Ovary (tissue), 9 donors: ENCODE measurements around the gene SIPA1L3. TPM values are rescaled to one million over a fixed set of nuclear protein-coding genes. Genes with fewer than 3 reads are reported as not detected.

Source experiments
- DNase-seq, 5 donors: peaks; one replicate each; pipeline ENCODE4 v3.0.0-alpha.2; 2019 to 2020
- H3K27ac ChIP-seq, 2 donors: fragments of 200-600 bp; one replicate each; pipeline versions ENCODE4 v1.5.1 to v1.8.0; 2019 to 2022
- H3K27me3 ChIP-seq: fragments of 200-600 bp; one replicate; pipeline ENCODE4 v1.8.0; 2022
- H3K36me3 ChIP-seq: fragments of 200-600 bp; sonication (generic); one replicate; pipeline ENCODE4 v1.5.1; 2019
- H3K4me1 ChIP-seq: one replicate; pipeline ENCODE4 v1.8.1; 2013; ENCODE audit warnings: mild to moderate bottlenecking, moderate library complexity; ENCODE audit not compliant: insufficient read depth
- H3K4me3 ChIP-seq: fragments of 200-600 bp; sonication (generic); one replicate; pipeline ENCODE4 v1.5.1; 2017
- H3K9me3 ChIP-seq, 2 donors: fragments of 200-600 bp in 1 of 2; sonication (generic) in 1 of 2; one replicate each; pipeline versions ENCODE4 v1.5.1 to v1.8.1; 2013 to 2019; ENCODE audit warnings: mild to moderate bottlenecking in 1 of 2, moderate library complexity in 1 of 2
- EP300 ChIP-seq: sonication (generic); formaldehyde crosslinking; IDR thresholded peaks from one replicate; pipeline ENCODE4 v1.6.1; 2017; ENCODE audit warnings: antibody characterized with exemption
- POLR2A ChIP-seq: fragments of 450-650 bp; IDR thresholded peaks from one replicate; pipeline ENCODE4 v1.6.1; 2017; ENCODE audit warnings: antibody characterized with exemption, mild to moderate bottlenecking, moderate library complexity
- WGBS, 3 donors: extraction: QIAGEN DNeasy Blood & Tissue Kit in 1 of 3; methylation state at CpG; one replicate each; pipeline versions ENCODE4 v1.1.5 to v1.1.7; 2013 to 2017; 5-methylcytosine and 5-hydroxymethylcytosine counted together
- intact Hi-C, 4 donors: fragments of 100-400 bp; cut with DNase I; formaldehyde crosslinking; loops; one replicate each; pipeline versions ENCODE4 v1.11.0 to v1.15.1; 2022 to 2023
- polyA plus RNA-seq, 2 donors: library from polyadenylated mRNA; stranded (reverse); fragments of 200-250 nt in 1 of 2; fragments of 350-450 nt in 1 of 2; fragmentation: Illumina TruSeq in 1 of 2; extraction: RNeasy Lipid Tissue Mini Kit (QIAGEN cat#74804) in 1 of 2; gene quantifications; one replicate each; pipeline ENCODE4 v1.2.3, GENCODE V29; 2013 to 2014
- total RNA-seq, 7 donors: library from RNA; depleted of rRNA in 2 of 7; stranded (reverse); fragments of >200 nt in 2 of 7; fragmentation: NEBNext Ultra II Directional in 3 of 7; extraction: Animal tissue kit (Norgen Biotek cat#: 25700) in 3 of 7; gene quantifications; one replicate each; pipeline versions ENCODE4 v1.1.0 to v1.2.4, GENCODE V29; 2016 to 2023
- TF ChIP-seq, protein P1 (sequence below), 3 donors: fragments of 450-650 bp in 2 of 3; fragments of 200-600 bp in 1 of 3; IDR thresholded peaks; one replicate each; pipeline versions ENCODE4 v1.5.1 to v1.8.0; 2016 to 2022; ENCODE audit warnings: antibody characterized with exemption in 3 of 3, mild to moderate bottlenecking in 1 of 3
- donor health status: DM: no; HTN: no; CAD: no; lungs with moderate emphysema.
- donor health status: DM: no; HTN: no; CAD: no.
- donor health status: Bipolar disorder and iron deficiency.
- donor health status: DM: yes; HTN: yes; CAD: no.
- donor health status: DM: no; HTN: no; CAD: no.
- donor health status: DM: yes; HTN: yes; CAD: no.

SIPA1L3 gene
- total and polyA plus RNA-seq, 9 donors: 4.5 to 27.9 (median 18.2) TPM

- Histone ChIP-seq H3K27me3 (no peaks in the 10 kb centered on the region), H3K9me3 (no peaks in the 10 kb centered on the region), H3K36me3 (no peaks in the 10 kb centered on the region), H3K4me3 (no peak overlapping the region), H3K4me1 (no peaks in the 10 kb centered on the region), H3K27ac (no peak overlapping the region)
- intact Hi-C loops: no loop called here
- TF ChIP-seq POLR2A (no peak), EP300 (no peak)
- TF ChIP-seq, protein P1, sequence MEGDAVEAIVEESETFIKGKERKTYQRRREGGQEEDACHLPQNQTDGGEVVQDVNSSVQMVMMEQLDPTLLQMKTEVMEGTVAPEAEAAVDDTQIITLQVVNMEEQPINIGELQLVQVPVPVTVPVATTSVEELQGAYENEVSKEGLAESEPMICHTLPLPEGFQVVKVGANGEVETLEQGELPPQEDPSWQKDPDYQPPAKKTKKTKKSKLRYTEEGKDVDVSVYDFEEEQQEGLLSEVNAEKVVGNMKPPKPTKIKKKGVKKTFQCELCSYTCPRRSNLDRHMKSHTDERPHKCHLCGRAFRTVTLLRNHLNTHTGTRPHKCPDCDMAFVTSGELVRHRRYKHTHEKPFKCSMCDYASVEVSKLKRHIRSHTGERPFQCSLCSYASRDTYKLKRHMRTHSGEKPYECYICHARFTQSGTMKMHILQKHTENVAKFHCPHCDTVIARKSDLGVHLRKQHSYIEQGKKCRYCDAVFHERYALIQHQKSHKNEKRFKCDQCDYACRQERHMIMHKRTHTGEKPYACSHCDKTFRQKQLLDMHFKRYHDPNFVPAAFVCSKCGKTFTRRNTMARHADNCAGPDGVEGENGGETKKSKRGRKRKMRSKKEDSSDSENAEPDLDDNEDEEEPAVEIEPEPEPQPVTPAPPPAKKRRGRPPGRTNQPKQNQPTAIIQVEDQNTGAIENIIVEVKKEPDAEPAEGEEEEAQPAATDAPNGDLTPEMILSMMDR (IDR thresholded peaks at IDR 0.05): no peak
- WGBS, 3 donors: 85 to 86% (median 85%) methylated on average over 18 to 22 of the region's 22 CpGs
- no peak for DNase-seq
Measured at GRCh38 chr19:38173291-38174041, 266.5 kb downstream of the SIPA1L3 start.

DNA sequence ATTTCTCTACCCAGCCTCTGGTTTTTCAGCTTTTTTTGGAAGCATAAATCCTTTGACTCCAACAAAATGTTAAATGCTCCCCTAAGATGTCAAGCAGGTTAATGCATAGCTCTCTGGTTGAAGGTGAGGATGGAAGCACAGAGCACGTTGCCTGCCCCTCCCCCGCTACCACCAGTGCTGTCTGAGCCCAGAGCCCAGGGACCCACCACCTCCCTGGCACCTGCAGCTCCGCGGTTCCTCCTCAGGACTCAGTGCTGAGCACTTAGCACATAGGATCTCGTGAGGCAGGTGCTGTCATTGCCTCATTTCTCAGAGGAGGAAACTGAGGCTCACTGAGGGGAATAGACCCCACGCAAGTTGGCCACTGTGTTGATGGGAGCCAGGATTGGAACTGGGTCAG is 268.4 kb downstream of the SIPA1L3 start:
- H3K36me3 ChIP-seq: no peaks in the 10 kb centered on the region
- H3K27me3 ChIP-seq: no peaks in the 10 kb centered on the region
- DNase-seq: no peak
- H3K27ac ChIP-seq: no peak overlapping the region
- 80 to 85% (median 82%) methylated on average over 6 of the region's 6 CpGs for WGBS, 3 donors
- H3K4me1 ChIP-seq: no peaks in the 10 kb centered on the region
- intact Hi-C loops: no loop called here
- H3K9me3 ChIP-seq: no peaks in the 10 kb centered on the region
- TF ChIP-seq POLR2A (no peak), EP300 (no peak)
- TF ChIP-seq, protein P1 (IDR thresholded peaks at IDR 0.05): no peak
- no peak overlapping the region for H3K4me3 ChIP-seq

DNA sequence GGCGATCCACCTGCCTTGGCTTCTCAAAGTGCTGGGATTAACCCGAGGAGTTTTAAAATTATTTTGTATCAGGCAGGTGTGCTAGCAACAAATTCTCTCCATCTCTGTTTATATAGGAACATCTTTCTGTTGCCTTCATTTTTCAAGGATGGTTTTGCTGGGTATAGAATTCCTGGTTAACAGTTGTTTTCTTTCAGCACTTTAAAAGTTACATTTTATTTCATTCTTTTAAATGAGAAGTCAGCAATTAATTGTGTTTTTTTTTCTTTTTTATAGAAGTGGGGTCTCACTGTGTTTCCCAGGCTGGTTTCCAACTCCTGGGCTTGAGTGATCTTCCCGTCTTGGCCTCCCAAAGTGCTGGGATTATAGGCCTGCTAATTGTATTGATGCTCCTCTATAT is 273.1 kb downstream of the SIPA1L3 start:
- Histone ChIP-seq H3K36me3 (no peaks in the 10 kb centered on the region), H3K4me1 (peaks cover 2% of the 10 kb centered on the region), H3K27ac (no peak overlapping the region), H3K27me3 (no peaks in the 10 kb centered on the region), H3K9me3 (peaks cover 0 to 3% of the 10 kb centered on the region in 2 donors), H3K4me3 (no peak overlapping the region)
- DNase-seq: no peak
- 95 to 100% (median 98%) methylated on average over 3 of the region's 3 CpGs for WGBS, 3 donors
- intact Hi-C loops: no loop called here
- no peak for TF ChIP-seq EP300
- TF ChIP-seq, protein P1 (IDR thresholded peaks at IDR 0.05): no peak
- no peak for TF ChIP-seq POLR2A

- H3K4me3 ChIP-seq: no peak overlapping the region
- WGBS, 3 donors: 84 to 87% (median 85%) methylated on average over 21 of the region's 21 CpGs
Measured at GRCh38 chr19:38182536-38183210, 275.7 kb downstream of the SIPA1L3 start.

More at GRCh38 chr19:38182536-38183210, 275.7 kb downstream of the SIPA1L3 start:
- no peak for DNase-seq
- Histone ChIP-seq H3K36me3 (no peaks in the 10 kb centered on the region), H3K4me1 (peaks cover 2% of the 10 kb centered on the region), H3K27ac (no peak overlapping the region), H3K9me3 (peaks cover 0 to 3% of the 10 kb centered on the region in 2 donors), H3K27me3 (no peaks in the 10 kb centered on the region)
- TF ChIP-seq POLR2A (no peak), EP300 (no peak)
- TF ChIP-seq, protein P1 (IDR thresholded peaks at IDR 0.05): no peak
- intact Hi-C loops: no loop called here
